ENCODE measurements around the gene METRNL. TPM values are rescaled to one million over a fixed set of nuclear protein-coding genes. Genes with fewer than 3 reads are reported as not detected.
"Not testable (repeated sequence)": the region's sequence is repeated elsewhere in the genome, so short reads cannot be mapped to it uniquely, and the experiment has no call there.

Gene METRNL
- total RNA-seq, 1 experiment from 2014 or later: 29.0 TPM

DNA sequence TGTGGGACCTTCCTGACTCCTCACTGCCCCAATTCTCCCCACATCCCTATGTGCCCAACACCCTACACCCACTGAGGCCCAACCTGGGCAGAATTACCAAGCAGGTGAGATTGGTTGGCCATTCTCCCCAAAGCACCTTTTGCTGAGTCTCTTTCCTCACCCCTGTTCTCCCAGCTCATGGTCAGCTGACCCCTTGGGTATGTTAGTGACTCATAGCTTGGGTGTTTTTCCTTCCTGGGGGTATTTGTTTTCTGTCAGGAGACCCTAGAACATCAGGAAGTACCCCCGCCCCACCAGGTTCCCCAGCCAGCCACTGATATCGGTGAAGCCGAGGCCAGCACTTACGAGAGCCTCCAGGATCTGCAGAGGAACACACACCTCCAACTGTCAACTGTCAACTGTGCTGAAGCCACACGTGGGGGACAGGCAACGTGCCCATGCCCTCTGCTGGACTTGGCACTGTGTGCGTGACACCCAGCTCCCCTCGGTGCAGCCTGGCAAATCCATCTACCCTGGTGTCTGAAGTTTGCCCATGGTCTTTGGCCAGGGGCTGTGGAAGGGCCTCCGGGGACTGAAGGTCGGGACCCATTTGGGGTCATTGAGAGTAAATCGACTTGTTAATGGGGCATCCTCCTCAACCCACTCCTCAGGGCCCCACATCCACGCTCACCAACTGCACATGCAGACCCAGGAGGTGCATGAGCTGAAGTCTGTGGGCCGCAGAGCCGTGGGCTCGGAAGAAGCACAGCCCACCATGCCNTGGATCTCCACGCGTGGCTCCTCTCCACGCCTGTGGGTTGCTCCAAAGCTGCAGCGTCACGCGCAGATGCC is 53.1 kb downstream of the METRNL start:
- no TSS peak for BruUV-seq (replicated peaks)
- H3K4me3 Mint-ChIP-seq (ENCODE audit: low read depth, unreplicated experiment): no peak overlapping the region
- CTCF ChIA-PET: interaction anchor here (1.2 kb wide), 1 partner anchor 59 kb away, joined by 4 read pairs; no protein-coding TSS in a partner anchor
- H3K27me3 Mint-ChIP-seq (ENCODE audit: unreplicated experiment): peaks cover 35% of the 10 kb centered on the region
- H3K4me1 Mint-ChIP-seq (ENCODE audit: low read depth, unreplicated experiment): peaks cover 13% of the 10 kb centered on the region
- peaks cover 5% of the 10 kb centered on the region for H3K36me3 Mint-ChIP-seq (ENCODE audit: insufficient read depth, unreplicated experiment)
- no peak overlapping the region for H3K27ac Mint-ChIP-seq (ENCODE audit: unreplicated experiment)
- DNase-seq: peak; percentile 24
- H3K9me3 Mint-ChIP-seq (ENCODE audit: low read depth, unreplicated experiment): no peaks in the 10 kb centered on the region
- intact Hi-C loops (cut with micrococcal nuclease; ENCODE audit: unreplicated experiment): no loop called here
- TF ChIP-seq, protein P1, sequence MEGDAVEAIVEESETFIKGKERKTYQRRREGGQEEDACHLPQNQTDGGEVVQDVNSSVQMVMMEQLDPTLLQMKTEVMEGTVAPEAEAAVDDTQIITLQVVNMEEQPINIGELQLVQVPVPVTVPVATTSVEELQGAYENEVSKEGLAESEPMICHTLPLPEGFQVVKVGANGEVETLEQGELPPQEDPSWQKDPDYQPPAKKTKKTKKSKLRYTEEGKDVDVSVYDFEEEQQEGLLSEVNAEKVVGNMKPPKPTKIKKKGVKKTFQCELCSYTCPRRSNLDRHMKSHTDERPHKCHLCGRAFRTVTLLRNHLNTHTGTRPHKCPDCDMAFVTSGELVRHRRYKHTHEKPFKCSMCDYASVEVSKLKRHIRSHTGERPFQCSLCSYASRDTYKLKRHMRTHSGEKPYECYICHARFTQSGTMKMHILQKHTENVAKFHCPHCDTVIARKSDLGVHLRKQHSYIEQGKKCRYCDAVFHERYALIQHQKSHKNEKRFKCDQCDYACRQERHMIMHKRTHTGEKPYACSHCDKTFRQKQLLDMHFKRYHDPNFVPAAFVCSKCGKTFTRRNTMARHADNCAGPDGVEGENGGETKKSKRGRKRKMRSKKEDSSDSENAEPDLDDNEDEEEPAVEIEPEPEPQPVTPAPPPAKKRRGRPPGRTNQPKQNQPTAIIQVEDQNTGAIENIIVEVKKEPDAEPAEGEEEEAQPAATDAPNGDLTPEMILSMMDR (IDR thresholded peaks at IDR 0.05; ENCODE audit: unreplicated experiment): no peak

DNA sequence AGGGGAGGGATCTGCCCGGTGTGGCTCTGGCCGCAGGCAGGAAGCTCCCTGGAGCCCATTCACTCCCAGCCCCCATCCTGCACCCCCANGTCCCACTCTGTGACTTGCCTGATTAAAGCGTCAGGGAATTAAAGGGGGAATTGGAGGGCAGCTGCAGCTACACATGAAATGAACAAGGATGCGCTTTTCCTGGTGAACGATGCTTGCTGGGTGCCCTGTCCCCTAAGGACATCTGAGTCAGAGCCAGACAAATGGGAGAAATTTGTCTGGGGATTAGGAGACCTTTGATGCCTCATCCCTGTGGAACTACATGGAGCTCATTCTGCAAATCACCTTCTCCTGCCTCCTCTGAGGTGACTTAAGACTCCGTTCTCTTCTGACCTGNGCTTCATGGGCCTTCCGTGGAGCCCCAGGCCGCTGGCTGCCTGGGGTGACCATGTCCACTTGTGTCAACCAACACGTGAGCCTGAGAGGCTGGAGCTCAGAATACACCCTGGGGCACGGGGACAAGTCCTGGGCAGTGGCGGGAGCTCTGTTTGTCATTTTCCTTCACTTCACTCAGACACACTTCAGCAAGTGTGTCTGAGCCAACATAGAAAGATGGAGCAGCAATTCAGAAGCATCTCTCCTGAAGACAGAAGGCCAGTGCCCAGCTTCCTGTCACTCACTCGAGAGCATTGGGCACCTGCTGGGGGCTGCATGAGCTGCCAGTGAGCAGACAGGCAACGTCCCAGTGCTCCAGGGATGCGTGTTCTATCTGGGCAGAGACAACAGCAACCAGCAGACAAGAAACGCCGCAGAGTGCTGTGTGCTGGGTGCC is 54.1 kb downstream of the METRNL start:
- CTCF ChIA-PET: no interaction called here
- no TSS peak for BruUV-seq (replicated peaks)
- Mint-ChIP-seq H3K27me3 (ENCODE audit: unreplicated experiment) (peaks cover 37% of the 10 kb centered on the region), H3K27ac (ENCODE audit: unreplicated experiment) (no peak overlapping the region), H3K4me1 (ENCODE audit: low read depth, unreplicated experiment) (peaks cover 13% of the 10 kb centered on the region), H3K4me3 (ENCODE audit: low read depth, unreplicated experiment) (no peak overlapping the region), H3K9me3 (ENCODE audit: low read depth, unreplicated experiment) (no peaks in the 10 kb centered on the region), H3K36me3 (ENCODE audit: insufficient read depth, unreplicated experiment) (peaks cover 5% of the 10 kb centered on the region)
- TF ChIP-seq, protein P1 (IDR thresholded peaks at IDR 0.05; ENCODE audit: unreplicated experiment): no peak
- DNase-seq: no peak
- intact Hi-C loops (cut with micrococcal nuclease; ENCODE audit: unreplicated experiment): no loop called here

DNA sequence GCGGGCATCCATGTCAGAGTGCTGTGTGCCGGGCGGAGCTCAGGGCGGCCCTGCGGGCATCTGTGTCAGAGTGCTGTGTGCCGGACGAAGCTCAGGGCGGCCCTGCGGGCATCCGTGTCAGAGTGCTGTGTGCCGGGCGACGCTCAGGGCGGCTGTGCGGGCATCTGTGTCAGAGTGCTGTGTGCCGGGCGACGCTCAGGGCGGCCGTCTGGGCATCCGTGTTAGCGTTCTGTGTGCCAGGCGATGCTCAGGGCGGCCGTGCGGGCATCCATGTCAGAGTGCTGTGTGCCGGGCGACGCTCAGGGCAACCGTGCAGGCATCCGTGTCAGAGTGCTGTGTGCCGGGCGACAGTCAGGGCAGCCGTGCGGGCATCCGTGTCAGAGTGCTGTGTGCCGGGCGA is 55.0 kb downstream of the METRNL start:
- intact Hi-C loops (cut with micrococcal nuclease; ENCODE audit: unreplicated experiment); H3K27ac Mint-ChIP-seq (ENCODE audit: unreplicated experiment); DNase-seq; H3K4me3 Mint-ChIP-seq (ENCODE audit: low read depth, unreplicated experiment); BruUV-seq (replicated peaks); H3K36me3 Mint-ChIP-seq (ENCODE audit: insufficient read depth, unreplicated experiment); CTCF ChIA-PET; H3K9me3 Mint-ChIP-seq (ENCODE audit: low read depth, unreplicated experiment): not testable (repeated sequence)
- Mint-ChIP-seq H3K4me1 (ENCODE audit: low read depth, unreplicated experiment) (peaks cover 13% of the 10 kb centered on the region), H3K27me3 (ENCODE audit: unreplicated experiment) (peaks cover 33% of the 10 kb centered on the region)

DNA sequence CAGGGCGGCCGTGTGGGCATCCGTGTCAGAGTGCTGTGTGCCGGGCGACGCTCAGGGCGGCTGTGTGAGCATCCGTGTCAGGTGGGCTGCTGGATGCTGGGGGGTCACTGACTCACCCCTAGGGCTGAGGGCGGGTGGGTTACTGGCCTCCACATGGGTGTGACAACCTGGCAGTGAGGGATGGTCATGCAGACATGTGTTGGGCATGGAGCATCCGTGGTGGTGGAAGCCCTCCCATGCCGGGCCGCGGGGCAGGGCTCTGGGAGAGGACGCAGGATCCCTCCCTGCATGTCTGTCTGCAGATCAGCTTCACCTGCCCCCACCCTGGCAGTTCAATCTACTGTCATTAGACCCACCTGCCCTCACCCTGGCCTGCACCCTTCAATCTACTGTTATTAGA is 56.3 kb downstream of the METRNL start:
- Mint-ChIP-seq H3K27me3 (ENCODE audit: unreplicated experiment) (peaks cover 43% of the 10 kb centered on the region), H3K27ac (ENCODE audit: unreplicated experiment) (no peak overlapping the region), H3K4me3 (ENCODE audit: low read depth, unreplicated experiment) (no peak overlapping the region), H3K4me1 (ENCODE audit: low read depth, unreplicated experiment) (peaks cover 13% of the 10 kb centered on the region), H3K36me3 (ENCODE audit: insufficient read depth, unreplicated experiment) (peaks cover 5% of the 10 kb centered on the region), H3K9me3 (ENCODE audit: low read depth, unreplicated experiment) (no peaks in the 10 kb centered on the region)
- TF ChIP-seq, protein P1 (IDR thresholded peaks at IDR 0.05; ENCODE audit: unreplicated experiment): no peak
- CTCF ChIA-PET: no interaction called here
- no TSS peak for BruUV-seq (replicated peaks)
- intact Hi-C loops (cut with micrococcal nuclease; ENCODE audit: unreplicated experiment): no loop called here
- no peak for DNase-seq

Measured in Calu3 (cell line).